ENCODE data around the gene BPIFB6. TPM values are rescaled to one million over a fixed set of nuclear protein-coding genes. Genes with fewer than 3 reads are reported as not detected.

BPIFB6 gene
- total RNA-seq, 2 donors from 2014 or later: not detected

- DNase-seq: no peak
- Histone ChIP-seq H3K9me3 (no peaks in the 10 kb centered on the region), H3K4me3 (no peak overlapping the region), H3K9ac (ENCODE audit: low read depth in 2 of 2, low read length in 2 of 2) (no peak overlapping the region), H3K36me3 (no peaks in the 10 kb centered on the region), H3K27me3 (no peaks in the 10 kb centered on the region), H3K27ac (no peak overlapping the region), H3K4me1 (no peaks in the 10 kb centered on the region)
- intact Hi-C loops (cut with DNase I): no loop called here
- TF ChIP-seq, protein P1, sequence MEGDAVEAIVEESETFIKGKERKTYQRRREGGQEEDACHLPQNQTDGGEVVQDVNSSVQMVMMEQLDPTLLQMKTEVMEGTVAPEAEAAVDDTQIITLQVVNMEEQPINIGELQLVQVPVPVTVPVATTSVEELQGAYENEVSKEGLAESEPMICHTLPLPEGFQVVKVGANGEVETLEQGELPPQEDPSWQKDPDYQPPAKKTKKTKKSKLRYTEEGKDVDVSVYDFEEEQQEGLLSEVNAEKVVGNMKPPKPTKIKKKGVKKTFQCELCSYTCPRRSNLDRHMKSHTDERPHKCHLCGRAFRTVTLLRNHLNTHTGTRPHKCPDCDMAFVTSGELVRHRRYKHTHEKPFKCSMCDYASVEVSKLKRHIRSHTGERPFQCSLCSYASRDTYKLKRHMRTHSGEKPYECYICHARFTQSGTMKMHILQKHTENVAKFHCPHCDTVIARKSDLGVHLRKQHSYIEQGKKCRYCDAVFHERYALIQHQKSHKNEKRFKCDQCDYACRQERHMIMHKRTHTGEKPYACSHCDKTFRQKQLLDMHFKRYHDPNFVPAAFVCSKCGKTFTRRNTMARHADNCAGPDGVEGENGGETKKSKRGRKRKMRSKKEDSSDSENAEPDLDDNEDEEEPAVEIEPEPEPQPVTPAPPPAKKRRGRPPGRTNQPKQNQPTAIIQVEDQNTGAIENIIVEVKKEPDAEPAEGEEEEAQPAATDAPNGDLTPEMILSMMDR (IDR thresholded peaks at IDR 0.05): no peak
These were observed 30.2 kb downstream of the BPIFB6 start for GRCh38 chr20:33061658-33062028.

- Histone ChIP-seq H3K27me3 (no peaks in the 10 kb centered on the region), H3K9me3 (no peaks in the 10 kb centered on the region), H3K27ac (no peak overlapping the region), H3K4me3 (no peak overlapping the region), H3K4me1 (no peaks in the 10 kb centered on the region), H3K36me3 (no peaks in the 10 kb centered on the region), H3K9ac (ENCODE audit: low read depth in 2 of 2, low read length in 2 of 2) (no peak overlapping the region)
- no peak for DNase-seq
- TF ChIP-seq, protein P1 (IDR thresholded peaks at IDR 0.05): no peak
- intact Hi-C loops (cut with DNase I): no loop called here
These were observed 30.8 kb downstream of the BPIFB6 start for GRCh38 chr20:33062105-33062824.

DNA sequence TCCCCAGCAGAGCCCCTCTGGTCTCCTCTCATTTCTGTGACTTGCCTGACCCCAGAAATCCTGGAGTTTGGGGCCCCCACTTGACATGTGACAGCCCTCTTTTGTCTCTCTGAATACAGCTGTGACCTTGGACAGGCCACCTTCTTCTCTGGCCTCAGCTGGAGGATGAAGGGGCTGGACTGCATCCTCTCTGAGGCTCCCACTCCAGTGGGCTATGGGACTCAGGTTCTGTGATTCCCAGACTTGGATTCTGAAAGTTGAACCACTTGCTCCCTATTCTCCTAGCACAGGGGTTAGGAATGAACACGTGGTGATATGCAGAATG lies 31.3 kb downstream of the BPIFB6 start:
- no peak for DNase-seq
- Histone ChIP-seq H3K9me3 (no peaks in the 10 kb centered on the region), H3K4me1 (no peaks in the 10 kb centered on the region), H3K9ac (ENCODE audit: low read depth in 2 of 2, low read length in 2 of 2) (no peak overlapping the region), H3K4me3 (no peak overlapping the region), H3K27ac (no peak overlapping the region), H3K36me3 (no peaks in the 10 kb centered on the region), H3K27me3 (no peaks in the 10 kb centered on the region)
- TF ChIP-seq, protein P1 (IDR thresholded peaks at IDR 0.05): no peak
- intact Hi-C loops (cut with DNase I): no loop called here

DNA sequence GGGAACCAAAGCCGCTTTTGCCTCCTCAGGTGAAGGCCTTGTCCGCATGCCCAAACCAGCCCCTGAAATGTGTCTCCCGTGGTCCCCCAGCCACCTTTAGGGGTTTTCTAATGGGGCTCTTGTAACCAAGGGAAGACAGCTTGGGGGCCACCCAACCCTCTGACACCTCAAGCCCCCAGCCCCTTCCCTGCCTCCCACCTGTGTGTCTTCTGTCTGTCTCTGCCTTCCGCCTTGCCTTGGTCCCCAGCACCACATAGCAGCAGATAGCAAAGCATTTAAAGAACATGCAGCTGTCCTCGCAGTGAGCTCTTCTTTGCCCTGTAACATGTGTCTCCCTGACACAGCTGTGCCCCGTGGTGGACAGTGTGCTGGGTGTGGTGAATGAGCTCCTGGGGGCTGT lies 31.8 kb downstream of the BPIFB6 start:
- no peak overlapping the region for H3K27ac ChIP-seq
- H3K9me3 ChIP-seq: no peaks in the 10 kb centered on the region
- intact Hi-C loops (cut with DNase I): no loop called here
- no peak overlapping the region for H3K4me3 ChIP-seq
- no peak for DNase-seq
- no peaks in the 10 kb centered on the region for H3K4me1 ChIP-seq
- TF ChIP-seq, protein P1 (IDR thresholded peaks at IDR 0.05): no peak
- H3K36me3 ChIP-seq: no peaks in the 10 kb centered on the region
- H3K27me3 ChIP-seq: no peaks in the 10 kb centered on the region
- no peak overlapping the region for H3K9ac ChIP-seq (ENCODE audit: low read depth in 2 of 2, low read length in 2 of 2)

- Histone ChIP-seq H3K9me3 (no peaks in the 10 kb centered on the region), H3K4me3 (no peak overlapping the region), H3K36me3 (no peaks in the 10 kb centered on the region), H3K4me1 (no peaks in the 10 kb centered on the region), H3K27ac (no peak overlapping the region), H3K27me3 (no peaks in the 10 kb centered on the region), H3K9ac (ENCODE audit: low read depth in 2 of 2, low read length in 2 of 2) (no peak overlapping the region)
- DNase-seq: no peak
- intact Hi-C loops (cut with DNase I): no loop called here
- TF ChIP-seq, protein P1 (IDR thresholded peaks at IDR 0.05): no peak
These were observed 33.3 kb downstream of the BPIFB6 start for GRCh38 chr20:33064572-33065287.
